T-helper 1 cell (primary cell): Measurements from ENCODE around the gene ACER1.

Source experiments
- DNase-seq, 5 donors: peaks; one replicate each; pipeline ENCODE4 v3.0.0-alpha.2; 2012 to 2020

Gene ACER1

GRCh38 chr19:6264803-6265202 is 68.6 kb downstream of the ACER1 start:
- no peak for DNase-seq

- DNase-seq = no peak
Measured at GRCh38 chr19:6263735-6264444, 69.5 kb downstream of the ACER1 start.

- DNase-seq = no peak
Measured at GRCh38 chr19:6263306-6263705, 70.1 kb downstream of the ACER1 start.

- DNase-seq = no peak
Measured at GRCh38 chr19:6262519-6262918, 70.9 kb downstream of the ACER1 start.

- no peak for DNase-seq
Measured at GRCh38 chr19:6261883-6262282, 71.5 kb downstream of the ACER1 start.

- no peak for DNase-seq
Measured at GRCh38 chr19:6260912-6261650, 72.3 kb downstream of the ACER1 start.

- DNase-seq = no peak
Measured at GRCh38 chr19:6260376-6260775, 73.0 kb downstream of the ACER1 start.

- no peak for DNase-seq
Measured at GRCh38 chr19:6259312-6259861, 74.0 kb downstream of the ACER1 start.

- no peak for DNase-seq
Measured at GRCh38 chr19:6258812-6259311, 74.5 kb downstream of the ACER1 start.
